CD14-positive monocyte (primary cell): ENCODE results near the gene LIN7B. TPM values are rescaled to one million over a fixed set of nuclear protein-coding genes. Genes with fewer than 3 reads are reported as not detected.

Source experiments
- DNase-seq, 3 donors: peaks; one replicate each; pipeline ENCODE4 v3.0.0-alpha.2; 2011 to 2022
- H2AFZ ChIP-seq: 2 replicates; pipeline ENCODE4 v1.6.0; 2012; ENCODE audit warnings: mild to moderate bottlenecking, low read depth, low read length, inconsistent platforms; ENCODE audit not compliant: insufficient read depth, poor library complexity, severe bottlenecking
- H3K27ac ChIP-seq, 2 donors: 1 replicate in 1 of 2; 2 replicates in 1 of 2; pipeline ENCODE4 v1.5.1; 2012 to 2013; ENCODE audit warnings: low read length in 2 of 2, control low read depth in 1 of 2, inconsistent platforms in 1 of 2, low read depth in 1 of 2, mild to moderate bottlenecking in 1 of 2
- H3K27me3 ChIP-seq, 2 donors: one replicate each; pipeline versions ENCODE4 v1.6.0 to v1.6.1; 2011 to 2013; ENCODE audit warnings: low read length in 2 of 2; ENCODE audit not compliant: control insufficient read depth in 2 of 2, insufficient read depth in 2 of 2
- H3K36me3 ChIP-seq, 2 donors: replicated peaks in 1 of 2; 1 replicate in 1 of 2; 2 replicates in 1 of 2; pipeline versions ENCODE4 v1.5.1 to v1.6.1; 2012 to 2013; ENCODE audit warnings: low read length in 2 of 2, control low read depth in 1 of 2, inconsistent platforms in 1 of 2, mild to moderate bottlenecking in 1 of 2; ENCODE audit not compliant: insufficient read depth in 2 of 2, control insufficient read depth in 1 of 2
- H3K4me1 ChIP-seq, 2 donors: 1 replicate in 1 of 2; 2 replicates in 1 of 2; pipeline versions ENCODE4 v1.5.1 to v1.6.1; 2012 to 2013; ENCODE audit warnings: low read length in 2 of 2, control low read depth in 1 of 2, inconsistent platforms in 1 of 2, mild to moderate bottlenecking in 1 of 2, moderate library complexity in 1 of 2; ENCODE audit not compliant: insufficient read depth in 2 of 2, control insufficient read depth in 1 of 2
- H3K4me2 ChIP-seq: replicated peaks from 2 replicates; pipeline ENCODE3; 2012; ENCODE audit warnings: low read length, moderate library complexity, mild to moderate bottlenecking; ENCODE audit not compliant: poor library complexity, severe bottlenecking; ENCODE audit errors: extremely low read depth
- H3K4me3 ChIP-seq, 3 experiments: fragments of 200-600 bp in 1 of 3; sonication (generic) in 1 of 3; replicated peaks in 1 of 3; 1 replicate in 2 of 3; 2 replicates in 1 of 3; pipeline ENCODE4 v1.5.1; 2011 to 2013; ENCODE audit warnings: low read length in 3 of 3, mild to moderate bottlenecking in 3 of 3, control low read depth in 2 of 3, low read depth in 2 of 3, inconsistent platforms in 1 of 3, moderate library complexity in 1 of 3
- H3K79me2 ChIP-seq: 2 replicates; pipeline ENCODE4 v1.6.0; 2012; ENCODE audit warnings: mild to moderate bottlenecking, control low read depth, inconsistent platforms, low read length, moderate library complexity; ENCODE audit not compliant: insufficient read depth
- H3K9ac ChIP-seq: 2 replicates; pipeline ENCODE4 v1.6.0; 2017; ENCODE audit warnings: low read length, mild to moderate bottlenecking; ENCODE audit not compliant: insufficient read depth, poor library complexity, severe bottlenecking
- H3K9me3 ChIP-seq, 2 donors: replicated peaks in 1 of 2; 1 replicate in 1 of 2; 2 replicates in 1 of 2; pipeline versions ENCODE4 v1.5.1 to v1.6.1; 2012 to 2013; ENCODE audit warnings: low read length in 2 of 2, control low read depth in 1 of 2; ENCODE audit not compliant: control insufficient read depth in 1 of 2, insufficient read depth in 1 of 2
- H4K20me1 ChIP-seq: 2 replicates; pipeline ENCODE4 v1.6.0; 2012; ENCODE audit warnings: mild to moderate bottlenecking, low read length, control low read depth, moderate library complexity; ENCODE audit not compliant: insufficient read depth
- H3K27ac Mint-ChIP-seq, 7 donors: one replicate each; pipeline ENCODE4 v1.8.0; 2020; ENCODE audit warnings: mild to moderate bottlenecking in 7 of 7, mixed read lengths in 7 of 7, moderate library complexity in 6 of 7, inconsistent platforms in 2 of 7
- H3K27me3 Mint-ChIP-seq, 3 donors: one replicate each; pipeline ENCODE4 v1.8.0; 2021 to 2022; ENCODE audit warnings: low read depth in 3 of 3, mild to moderate bottlenecking in 3 of 3, mixed read lengths in 3 of 3, moderate library complexity in 3 of 3, inconsistent platforms in 1 of 3
- H3K36me3 Mint-ChIP-seq, 2 donors: one replicate each; pipeline ENCODE4 v1.8.0; 2020; ENCODE audit warnings: mixed read lengths in 2 of 2, inconsistent platforms in 1 of 2, mild to moderate bottlenecking in 1 of 2
- H3K4me1 Mint-ChIP-seq: one replicate; pipeline ENCODE4 v1.8.0; 2020; ENCODE audit warnings: mild to moderate bottlenecking, mixed read lengths
- H3K4me3 Mint-ChIP-seq, 2 donors: one replicate each; pipeline ENCODE4 v1.8.0; 2020; ENCODE audit warnings: mild to moderate bottlenecking in 2 of 2, mixed read lengths in 2 of 2, moderate library complexity in 1 of 2
- H3K9me3 Mint-ChIP-seq, 7 donors: one replicate each; pipeline ENCODE4 v1.8.0; 2020 to 2022; ENCODE audit warnings: mixed read lengths in 7 of 7, mild to moderate bottlenecking in 6 of 7, moderate library complexity in 6 of 7, inconsistent platforms in 2 of 7
- WGBS: methylation state at CpG from one replicate; pipeline ENCODE4 v1.1.5; 2013; ENCODE audit warnings: missing lambda C conversion rate; ENCODE audit not compliant: insufficient coverage; 5-methylcytosine and 5-hydroxymethylcytosine counted together
- intact Hi-C, 2 donors: fragments of 100-400 bp; cut with micrococcal nuclease; formaldehyde crosslinking; loops; one replicate each; pipeline versions ENCODE4 v1.15.0 to v1.15.1; 2023
- polyA plus RNA-seq, 3 donors: library from polyadenylated mRNA; depleted of rRNA in 1 of 3; unstranded in 2 of 3; stranded (reverse) in 1 of 3; fragments of 300-500 nt in 2 of 3; fragments of >200 nt in 1 of 3; fragmentation: Illumina TruSeq in 2 of 3; gene quantifications; 1 replicate in 2 of 3; 2 replicates in 1 of 3; pipeline ENCODE4 v1.2.3, GENCODE V29; 2012 to 2021
- TF ChIP-seq, protein P1 (sequence below): fragments of 200-600 bp; IDR thresholded peaks from one replicate; pipeline ENCODE4 v1.8.0; 2022; ENCODE audit warnings: antibody characterized with exemption, mild to moderate bottlenecking

The LIN7B gene
- polyA plus RNA-seq, 3 donors: 4.1 to 9.2 (median 4.2) TPM

DNA sequence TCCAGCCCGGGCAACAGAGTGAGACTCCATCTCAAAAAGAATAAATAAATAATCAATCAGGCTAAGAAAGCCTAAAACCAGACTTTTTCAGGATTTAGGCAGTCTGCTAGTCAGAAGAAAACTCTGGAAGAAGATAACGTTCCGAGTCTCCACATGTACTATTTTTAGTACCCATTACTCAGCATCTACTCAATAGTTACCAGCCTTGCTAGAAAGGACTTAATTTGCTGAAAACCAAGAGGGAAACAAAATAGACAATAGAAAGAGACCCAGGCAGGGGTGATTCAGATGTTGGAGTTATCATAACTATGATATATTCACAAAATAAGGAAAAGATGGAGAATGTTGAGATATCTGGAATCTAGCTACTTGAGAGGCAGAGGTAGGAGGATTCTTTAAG lies 3.6 kb upstream of the LIN7B start:
- 100% methylated on average over 1 of the region's 3 CpGs for WGBS
- Histone ChIP-seq H3K79me2 (no peaks in the 10 kb centered on the region), H3K4me3 (no peak overlapping the region), H3K27me3 (no peaks in the 10 kb centered on the region), H3K4me1 (peaks cover 15 to 18% of the 10 kb centered on the region in 2 donors), H3K36me3 (peaks cover 29 to 40% of the 10 kb centered on the region in 2 donors), H3K9me3 (no peaks in the 10 kb centered on the region), H4K20me1 (peaks cover 37% of the 10 kb centered on the region), H3K9ac (no peak overlapping the region), H3K27ac (no peak overlapping the region), H2AFZ (no peak overlapping the region), H3K4me2 (no peak overlapping the region)
- DNase-seq: no peak
- Mint-ChIP-seq H3K27me3 (peaks cover 5 to 10% (median 10%) of the 10 kb centered on the region in 3 donors), H3K36me3 (peaks cover 32 to 37% of the 10 kb centered on the region in 2 donors), H3K4me3 (no peak overlapping the region), H3K9me3 (no peaks in the 10 kb centered on the region), H3K4me1 (peaks cover 15% of the 10 kb centered on the region), H3K27ac (no peak overlapping the region)
- TF ChIP-seq, protein P1, sequence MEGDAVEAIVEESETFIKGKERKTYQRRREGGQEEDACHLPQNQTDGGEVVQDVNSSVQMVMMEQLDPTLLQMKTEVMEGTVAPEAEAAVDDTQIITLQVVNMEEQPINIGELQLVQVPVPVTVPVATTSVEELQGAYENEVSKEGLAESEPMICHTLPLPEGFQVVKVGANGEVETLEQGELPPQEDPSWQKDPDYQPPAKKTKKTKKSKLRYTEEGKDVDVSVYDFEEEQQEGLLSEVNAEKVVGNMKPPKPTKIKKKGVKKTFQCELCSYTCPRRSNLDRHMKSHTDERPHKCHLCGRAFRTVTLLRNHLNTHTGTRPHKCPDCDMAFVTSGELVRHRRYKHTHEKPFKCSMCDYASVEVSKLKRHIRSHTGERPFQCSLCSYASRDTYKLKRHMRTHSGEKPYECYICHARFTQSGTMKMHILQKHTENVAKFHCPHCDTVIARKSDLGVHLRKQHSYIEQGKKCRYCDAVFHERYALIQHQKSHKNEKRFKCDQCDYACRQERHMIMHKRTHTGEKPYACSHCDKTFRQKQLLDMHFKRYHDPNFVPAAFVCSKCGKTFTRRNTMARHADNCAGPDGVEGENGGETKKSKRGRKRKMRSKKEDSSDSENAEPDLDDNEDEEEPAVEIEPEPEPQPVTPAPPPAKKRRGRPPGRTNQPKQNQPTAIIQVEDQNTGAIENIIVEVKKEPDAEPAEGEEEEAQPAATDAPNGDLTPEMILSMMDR: no peak
- intact Hi-C loops: loop anchor here in 1 of 2 donors (5.0 kb wide), 1 partner anchor 37 kb away; no protein-coding TSS in a partner anchor

DNA sequence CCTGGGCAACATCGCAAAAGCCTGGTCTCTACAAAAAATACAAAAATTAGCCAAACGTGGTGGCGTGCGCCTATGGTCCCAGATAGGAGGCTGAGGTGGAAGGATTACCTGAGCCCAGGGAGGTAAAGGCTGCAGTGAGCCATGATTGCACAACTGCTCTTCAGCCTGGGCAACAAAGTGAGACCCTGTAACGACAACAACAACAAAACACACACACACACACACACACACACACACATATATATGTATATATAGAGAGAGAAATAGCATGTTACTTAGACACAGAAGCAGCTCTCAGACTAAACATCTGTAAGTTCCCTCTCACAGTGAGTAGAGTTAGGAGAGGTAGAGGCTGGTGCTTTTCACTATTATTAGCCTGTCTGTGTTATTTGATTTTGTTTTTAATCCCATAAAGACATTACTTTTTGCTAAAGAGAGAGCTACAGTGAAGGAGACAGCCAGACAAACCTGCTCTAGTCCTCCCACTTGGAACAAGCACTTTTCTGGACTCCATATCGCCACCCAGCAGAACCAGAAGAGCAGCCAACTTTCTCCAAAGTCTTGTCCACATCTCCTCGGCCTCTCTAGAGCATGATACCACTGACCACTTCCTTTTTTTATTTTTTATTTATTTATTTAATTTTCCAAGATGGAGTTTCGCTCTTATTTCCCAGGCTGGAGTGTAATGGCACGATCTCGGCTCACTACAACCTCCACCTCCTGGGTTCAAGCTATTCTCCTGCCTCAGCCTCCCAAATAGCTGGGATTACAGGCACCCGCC lies 2.8 kb upstream of the LIN7B start:
- Mint-ChIP-seq H3K27ac (peak overlapping the region in 2 of 7 donors; percentile 33 to 72), H3K36me3 (peaks cover 25 to 32% of the 10 kb centered on the region in 2 donors), H3K9me3 (peaks cover 0 to 1% (median 0%) of the 10 kb centered on the region in 7 donors), H3K4me3 (no peak overlapping the region), H3K4me1 (peaks cover 19% of the 10 kb centered on the region), H3K27me3 (peaks cover 5 to 10% (median 10%) of the 10 kb centered on the region in 3 donors)
- peaks cover 29% of the 10 kb centered on the region for H4K20me1 ChIP-seq
- no peak overlapping the region for H3K27ac ChIP-seq
- H3K9me3 ChIP-seq: no peaks in the 10 kb centered on the region
- no peak overlapping the region for H3K9ac ChIP-seq
- no peak for DNase-seq
- no peak overlapping the region for H3K4me2 ChIP-seq
- no peaks in the 10 kb centered on the region for H3K27me3 ChIP-seq
- no CpG with 5 or more reads among the region's 11 CpGs for WGBS
- H3K4me3 ChIP-seq: no peak overlapping the region
- H3K4me1 ChIP-seq: peaks cover 20 to 24% of the 10 kb centered on the region in 2 donors
- no peaks in the 10 kb centered on the region for H3K79me2 ChIP-seq
- intact Hi-C loops: loop anchor here in 1 of 2 donors (5.0 kb wide), 1 partner anchor 36 kb away; no protein-coding TSS in a partner anchor
- H3K36me3 ChIP-seq: peaks cover 23 to 31% of the 10 kb centered on the region in 2 donors
- TF ChIP-seq, protein P1: no peak
- no peak overlapping the region for H2AFZ ChIP-seq
